Right ventricle myocardium superior (tissue), 1 donor: ENCODE data around the gene HOXA3. TPM values are rescaled to one million over a fixed set of nuclear protein-coding genes. Genes with fewer than 3 reads are reported as not detected.

Experiments used
- ATAC-seq: fragments of 200-7000 bp; cut with Tn5 transposase; one replicate; pipeline ENCODE4 v1.9.1; 2020; ENCODE audit warnings: mild to moderate bottlenecking; ENCODE audit not compliant: poor library complexity
- DNase-seq: peaks from one replicate; pipeline ENCODE4 v3.0.0-alpha.2; 2020
- intact Hi-C: fragments of 100-400 bp; cut with DNase I; formaldehyde crosslinking; loops from one replicate; pipeline ENCODE4 v1.11.2; 2022
- total RNA-seq: library from RNA; stranded (reverse); fragmentation: NEBNext Ultra II Directional; extraction: Animal tissue kit (Norgen Biotek cat#: 25700); gene quantifications from one replicate; pipeline ENCODE4 v1.2.1, GENCODE V29; 2021
- donor health status: DM: no; HTN: yes; CAD: no; lungs with severe emphysema.

The HOXA3 gene
- total RNA-seq, 1 donor from 2014 or later: 0.35 TPM

DNA sequence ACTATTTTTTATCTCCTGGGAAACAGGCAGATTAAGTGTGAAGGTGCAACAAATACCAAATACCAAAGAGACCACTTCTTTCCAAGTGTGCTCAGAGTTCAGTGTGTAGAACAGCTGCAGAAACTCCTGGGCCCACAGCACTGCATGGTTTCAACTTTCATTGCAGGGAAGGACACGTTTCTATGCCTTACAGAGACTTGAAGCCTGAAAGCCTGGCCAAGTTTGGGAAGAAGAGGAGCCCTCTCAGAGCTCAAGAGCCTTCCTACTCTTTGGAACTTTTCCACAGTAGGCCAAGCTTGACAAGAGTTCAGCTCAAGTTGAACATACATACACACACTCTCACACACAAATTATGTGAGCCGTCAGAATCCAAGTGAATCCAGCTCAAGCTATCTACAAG lies 24.3 kb downstream of the HOXA3 start:
- DNase-seq: no peak
- no peak for ATAC-seq
- intact Hi-C loops: no loop called here

DNA sequence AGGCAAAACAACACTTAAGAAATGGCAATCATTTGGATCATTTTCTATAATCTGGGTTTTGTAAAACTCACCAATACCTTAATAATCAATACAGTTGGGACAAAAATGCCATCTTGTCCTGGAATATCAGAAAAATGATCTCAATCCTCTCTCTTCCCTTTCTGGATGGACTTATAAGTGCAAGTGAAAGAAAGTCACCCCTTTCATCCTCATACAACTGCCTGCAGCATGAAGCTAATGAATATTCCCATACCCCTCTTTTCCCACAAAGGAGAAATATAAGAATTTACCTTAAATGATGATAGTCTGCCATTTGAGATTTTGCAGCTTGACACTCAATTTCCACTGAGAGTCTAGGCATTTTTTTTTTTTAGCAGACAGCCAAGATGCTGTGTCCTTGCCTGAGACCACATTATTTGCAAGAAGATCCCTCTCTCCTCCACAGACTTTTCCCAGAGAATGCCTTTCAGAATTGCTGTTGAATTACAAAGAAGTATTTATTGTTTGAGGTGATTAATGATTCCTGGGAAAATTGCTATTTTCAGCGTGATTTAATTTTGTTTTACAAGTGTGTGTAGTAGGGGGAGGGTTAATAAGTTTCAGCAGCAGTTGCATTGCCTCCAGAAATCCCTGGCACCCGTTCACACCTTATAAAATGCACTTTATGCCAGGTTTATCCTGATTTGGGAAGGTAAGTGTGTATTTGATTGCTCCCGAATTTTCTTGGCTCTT lies 25.6 kb downstream of the HOXA3 start:
- ATAC-seq: no peak
- intact Hi-C loops: no loop called here
- DNase-seq: no peak

DNA sequence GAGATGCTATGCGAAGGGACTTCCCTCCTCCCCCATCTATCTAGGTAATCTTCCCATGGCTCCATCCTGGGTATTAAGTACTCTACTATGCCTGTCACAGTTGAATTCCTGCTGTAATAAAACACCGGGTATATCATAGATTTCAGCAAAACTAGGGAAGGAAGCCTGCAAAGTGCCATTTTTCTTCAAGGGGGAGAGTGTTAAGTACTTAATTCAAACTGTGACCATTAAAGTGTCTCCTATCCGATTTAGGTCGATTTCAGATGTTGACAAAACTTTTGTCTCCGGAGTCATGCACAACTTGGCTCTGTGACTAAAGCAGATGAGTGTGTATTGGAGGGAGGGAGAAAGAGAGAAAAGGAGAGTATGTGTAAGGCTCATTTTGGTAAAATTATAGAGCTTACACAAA lies 26.4 kb downstream of the HOXA3 start:
- DNase-seq: no peak
- intact Hi-C loops: no loop called here
- ATAC-seq: no peak

DNA sequence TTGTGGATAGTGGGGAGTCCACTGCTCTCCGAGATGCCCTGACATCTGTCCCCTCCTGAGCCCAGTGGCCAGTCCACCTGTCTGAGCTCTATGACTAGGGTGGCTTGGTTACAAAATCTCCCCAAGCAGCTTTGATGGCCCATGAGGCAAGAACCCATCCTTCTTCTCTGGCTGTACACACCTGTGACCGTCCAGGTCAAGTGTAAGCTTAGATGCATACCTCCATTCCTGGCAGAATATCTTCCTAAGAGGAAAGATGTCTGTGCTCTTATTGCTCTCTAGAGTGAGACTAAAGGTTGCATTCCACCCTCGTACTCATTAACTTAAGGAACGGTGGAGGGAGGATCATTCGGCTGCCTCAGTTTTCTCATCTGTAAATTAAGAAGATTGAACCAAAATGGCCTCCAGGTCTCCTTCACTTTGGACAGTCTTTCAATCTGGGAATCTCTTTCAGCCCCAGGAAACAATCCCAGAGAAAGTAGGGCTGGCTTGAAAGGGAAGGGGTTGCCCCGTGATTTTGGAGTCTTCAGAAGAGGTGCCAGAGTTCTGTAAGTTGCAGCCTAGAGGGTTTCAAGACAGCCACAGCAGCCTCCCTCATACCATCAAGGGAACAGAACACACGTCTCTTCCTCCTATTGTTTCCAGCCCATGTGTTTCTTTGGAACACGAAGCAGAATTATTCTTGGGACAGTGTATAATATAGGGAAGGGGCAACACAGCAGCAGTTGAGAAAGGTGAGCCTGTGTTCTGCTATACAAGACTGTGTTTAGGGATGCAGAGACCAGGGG lies 27.3 kb downstream of the HOXA3 start:
- ATAC-seq: no peak
- intact Hi-C loops: no loop called here
- DNase-seq: no peak

DNA sequence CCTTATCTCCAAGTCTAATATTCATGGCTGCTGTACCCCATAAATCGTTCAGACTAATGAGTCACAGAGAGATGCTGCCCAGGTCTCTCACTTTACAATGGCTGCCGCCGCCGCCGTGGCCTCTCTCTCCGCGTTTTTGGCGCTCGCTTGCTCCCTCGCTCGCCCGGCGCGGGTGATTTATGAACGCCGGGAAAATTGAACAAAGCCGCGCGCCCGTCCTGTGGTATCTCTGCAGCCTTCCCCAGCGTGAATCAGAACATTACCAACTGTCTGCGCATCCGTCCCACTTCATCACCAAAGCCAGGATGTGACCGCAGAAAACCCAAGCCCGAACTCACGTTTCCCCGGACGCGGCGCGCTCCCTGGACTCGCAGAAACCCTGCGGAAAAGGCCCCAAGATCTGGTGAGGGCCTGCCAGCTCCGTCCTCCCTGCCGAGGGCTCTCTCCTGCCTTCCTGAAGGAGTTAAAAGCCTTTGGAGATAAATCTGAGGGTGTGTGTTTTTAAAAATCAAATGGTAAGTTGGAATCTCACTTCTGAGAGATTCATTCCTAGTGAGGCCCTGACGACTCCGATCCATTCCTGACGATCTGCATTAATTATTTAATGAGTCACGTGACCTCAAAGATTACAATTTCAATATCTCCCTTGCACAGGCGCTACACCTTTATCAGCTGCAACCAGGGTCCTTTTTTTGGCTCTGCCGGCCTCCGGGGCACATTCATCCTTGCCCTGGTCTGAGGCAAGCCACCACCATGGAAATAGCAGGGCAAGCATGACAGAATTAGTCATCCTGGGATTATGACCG lies 28.1 kb downstream of the HOXA3 start:
- ATAC-seq (no peak), DNase-seq (no peak)
- intact Hi-C loops: no loop called here

DNA sequence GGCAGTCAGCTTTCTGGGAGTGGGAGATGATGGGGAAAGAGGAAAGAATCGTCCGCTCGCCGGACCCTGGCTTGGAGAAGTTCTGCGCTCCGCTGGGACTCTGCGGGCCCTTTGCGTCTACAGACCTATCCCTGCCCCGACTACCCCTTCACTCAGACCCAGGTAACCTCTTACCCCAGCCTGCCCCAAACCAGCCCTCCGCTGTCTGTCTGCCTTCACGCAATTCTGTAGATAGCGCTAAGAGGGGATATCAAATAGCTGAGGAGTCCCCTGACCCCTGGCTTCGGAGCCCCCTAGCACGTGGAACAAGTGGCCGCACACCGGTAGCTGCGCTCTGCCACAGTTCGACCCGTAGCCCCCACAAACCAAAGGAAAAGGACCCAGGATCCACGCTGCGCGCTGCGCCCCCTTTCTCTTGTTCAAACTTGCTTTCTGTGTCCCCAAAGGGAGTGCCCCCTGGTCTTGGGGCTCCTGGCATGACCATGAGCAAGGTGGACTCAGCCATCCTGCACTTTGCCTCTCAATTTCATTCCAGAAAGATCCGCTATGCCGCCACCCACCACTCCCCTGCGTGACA lies 28.8 kb downstream of the HOXA3 start:
- DNase-seq (no peak), ATAC-seq (no peak)
- intact Hi-C loops: no loop called here

DNA sequence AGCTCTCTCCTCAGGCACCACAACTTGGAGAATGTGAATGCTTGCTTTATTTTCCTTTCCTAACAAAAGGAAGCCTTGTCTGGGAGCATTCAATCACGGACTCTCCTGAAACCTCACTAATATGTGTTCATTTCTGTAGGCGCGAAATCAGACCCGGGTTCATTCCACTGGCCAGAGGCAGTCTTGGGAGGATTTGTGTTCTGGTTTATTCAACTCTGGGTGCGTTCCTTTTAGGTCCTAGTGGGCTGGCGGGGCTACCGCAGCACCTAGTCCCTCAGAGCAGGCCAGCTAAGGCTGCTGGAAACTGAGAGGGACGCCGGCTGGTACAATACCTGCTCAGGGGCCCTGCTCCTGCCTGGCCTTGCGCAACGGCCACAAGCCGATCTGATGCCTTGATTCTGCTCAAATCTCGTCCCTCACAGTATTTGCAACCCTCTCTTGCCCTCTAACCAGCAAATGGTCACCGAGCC lies 29.3 kb downstream of the HOXA3 start:
- no peak for ATAC-seq
- intact Hi-C loops: no loop called here
- DNase-seq: no peak

DNA sequence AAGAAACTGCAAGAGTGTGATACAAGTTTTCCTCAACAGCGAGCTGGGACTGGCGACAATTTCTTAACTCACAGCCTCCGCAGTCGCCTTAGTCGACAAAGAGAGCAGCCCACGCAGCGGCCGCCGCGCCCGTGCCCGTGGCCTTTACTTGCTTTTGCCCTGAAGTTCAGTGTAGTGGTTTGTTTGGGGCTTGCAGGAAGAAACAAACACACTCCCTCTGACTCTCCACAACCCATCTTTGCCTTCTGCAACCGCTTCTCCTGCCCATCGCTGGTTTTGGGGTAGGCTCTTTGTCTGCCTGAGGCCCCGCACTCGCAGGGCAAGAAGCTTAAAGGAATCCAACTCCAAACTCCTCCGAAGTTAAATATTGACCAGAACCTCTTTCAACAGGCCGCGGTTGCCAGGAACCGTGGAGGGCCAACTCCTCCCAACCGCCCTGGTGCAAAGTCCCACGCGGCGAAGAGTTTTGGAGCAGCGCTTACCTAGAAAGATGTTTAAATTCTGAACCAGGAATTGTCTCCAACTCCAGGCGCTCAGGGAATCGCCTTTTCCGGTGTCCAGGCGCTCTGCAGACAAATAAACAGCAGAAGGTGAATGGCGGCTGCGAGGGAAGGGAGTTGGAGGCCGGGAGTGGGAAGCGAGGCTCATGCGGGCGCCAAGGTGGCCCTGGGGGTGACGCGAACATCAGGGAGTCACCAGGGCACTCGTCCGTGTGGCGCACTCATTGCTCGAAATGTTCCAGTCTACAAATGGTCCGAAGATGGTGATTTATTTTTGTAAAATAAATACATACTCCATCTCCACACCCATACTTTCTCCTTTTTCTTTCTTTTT lies 30.1 kb downstream of the HOXA3 start:
- ATAC-seq (no peak), DNase-seq (no peak)
- intact Hi-C loops: no loop called here

DNA sequence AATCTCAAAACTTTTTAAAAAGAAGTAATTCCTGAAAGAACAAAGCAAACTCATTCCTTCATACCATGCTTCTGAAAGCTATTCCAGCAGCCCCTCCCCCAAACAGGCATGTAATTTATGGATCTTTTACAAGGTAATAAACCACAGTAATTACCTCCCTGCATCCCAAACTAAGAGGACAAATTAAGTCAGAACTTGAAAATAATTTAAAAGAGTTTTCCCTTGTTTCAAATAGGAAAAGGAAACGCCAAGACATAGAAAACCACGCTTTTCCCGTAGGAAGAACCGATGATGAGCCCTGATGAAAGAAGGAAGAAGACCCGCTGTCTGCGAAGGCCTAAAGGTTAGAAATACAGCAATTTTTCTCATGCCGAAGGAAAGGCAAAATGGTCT lies 30.7 kb downstream of the HOXA3 start:
- ATAC-seq (no peak), DNase-seq (no peak)

DNA sequence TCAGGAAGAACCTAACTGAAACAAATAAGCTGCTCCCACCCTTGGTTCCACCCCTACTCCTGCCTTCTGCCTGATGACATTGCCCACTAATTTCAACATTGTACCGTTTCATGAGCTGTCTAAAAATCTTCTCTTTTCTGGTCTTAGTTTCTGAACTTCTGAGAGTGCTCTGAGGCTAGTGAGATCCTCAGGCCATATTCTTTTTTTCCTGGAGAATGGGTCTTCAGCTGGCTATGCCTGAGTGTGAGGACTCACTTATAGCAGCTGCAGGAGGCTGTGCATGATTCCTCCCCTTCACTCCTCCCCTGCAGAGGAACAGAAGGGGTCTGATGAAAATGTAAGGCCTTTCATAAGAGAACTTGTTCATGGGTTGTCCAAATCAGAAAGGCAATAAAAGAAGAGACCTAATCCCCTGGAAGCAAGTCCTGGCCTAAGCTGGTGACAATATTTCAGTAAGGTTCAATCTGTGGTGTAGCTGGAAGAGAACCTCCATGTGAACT lies 32.9 kb downstream of the HOXA3 start:
- intact Hi-C loops: no loop called here
- DNase-seq: no peak
- no peak for ATAC-seq

More for the DNA sequence above, 30.7 kb downstream of the HOXA3 start:
- intact Hi-C loops: no loop called here

DNA sequence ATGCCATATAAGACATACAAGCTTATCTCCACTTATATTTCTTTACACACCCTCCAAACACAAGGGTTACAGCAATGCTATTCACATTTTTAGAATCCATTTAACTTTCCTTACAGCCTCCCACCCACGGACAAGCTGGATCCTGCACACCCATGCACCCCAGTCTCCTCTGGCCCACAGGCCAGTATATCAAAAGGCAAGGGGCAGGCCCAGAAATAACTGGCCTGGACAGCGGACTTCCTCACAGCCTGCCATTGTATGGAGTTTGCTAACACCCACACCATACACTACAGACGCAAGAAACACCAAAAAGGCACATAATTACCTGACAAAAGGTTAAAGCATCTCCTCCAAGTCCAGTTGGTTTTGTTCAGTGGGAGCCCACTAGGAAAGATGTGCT lies 33.8 kb downstream of the HOXA3 start:
- intact Hi-C loops: no loop called here
- ATAC-seq (no peak), DNase-seq (no peak)

DNA sequence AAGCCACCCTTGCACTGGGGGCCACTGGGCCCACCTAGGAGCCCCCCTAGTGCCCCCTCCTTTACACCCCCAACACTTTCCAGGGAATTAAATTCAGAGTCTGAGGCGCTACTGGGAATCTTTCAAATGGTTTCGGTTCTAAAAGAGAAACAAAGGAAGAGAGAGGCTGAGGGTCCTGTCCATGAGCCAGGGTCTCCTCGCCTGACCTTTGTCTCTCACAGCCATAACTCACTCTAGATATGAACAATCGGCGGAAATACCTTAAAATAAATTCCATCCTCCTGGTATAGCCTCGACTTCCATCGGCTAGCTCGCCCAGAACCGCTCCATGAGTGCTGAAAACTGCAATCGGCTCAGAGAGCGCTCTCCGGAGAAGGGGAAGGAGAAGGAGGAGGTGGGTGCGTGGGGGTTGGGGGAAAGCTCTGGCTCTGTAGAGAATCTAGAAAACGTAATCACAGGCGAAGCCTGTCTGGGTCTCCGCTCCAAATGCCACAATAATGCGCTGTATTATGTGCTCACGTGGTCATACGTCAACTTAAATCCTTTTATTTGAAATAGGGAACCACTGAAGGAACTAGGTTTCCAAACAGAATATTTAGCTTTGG lies 34.4 kb downstream of the HOXA3 start:
- intact Hi-C loops: no loop called here
- no peak for ATAC-seq
- no peak for DNase-seq

DNA sequence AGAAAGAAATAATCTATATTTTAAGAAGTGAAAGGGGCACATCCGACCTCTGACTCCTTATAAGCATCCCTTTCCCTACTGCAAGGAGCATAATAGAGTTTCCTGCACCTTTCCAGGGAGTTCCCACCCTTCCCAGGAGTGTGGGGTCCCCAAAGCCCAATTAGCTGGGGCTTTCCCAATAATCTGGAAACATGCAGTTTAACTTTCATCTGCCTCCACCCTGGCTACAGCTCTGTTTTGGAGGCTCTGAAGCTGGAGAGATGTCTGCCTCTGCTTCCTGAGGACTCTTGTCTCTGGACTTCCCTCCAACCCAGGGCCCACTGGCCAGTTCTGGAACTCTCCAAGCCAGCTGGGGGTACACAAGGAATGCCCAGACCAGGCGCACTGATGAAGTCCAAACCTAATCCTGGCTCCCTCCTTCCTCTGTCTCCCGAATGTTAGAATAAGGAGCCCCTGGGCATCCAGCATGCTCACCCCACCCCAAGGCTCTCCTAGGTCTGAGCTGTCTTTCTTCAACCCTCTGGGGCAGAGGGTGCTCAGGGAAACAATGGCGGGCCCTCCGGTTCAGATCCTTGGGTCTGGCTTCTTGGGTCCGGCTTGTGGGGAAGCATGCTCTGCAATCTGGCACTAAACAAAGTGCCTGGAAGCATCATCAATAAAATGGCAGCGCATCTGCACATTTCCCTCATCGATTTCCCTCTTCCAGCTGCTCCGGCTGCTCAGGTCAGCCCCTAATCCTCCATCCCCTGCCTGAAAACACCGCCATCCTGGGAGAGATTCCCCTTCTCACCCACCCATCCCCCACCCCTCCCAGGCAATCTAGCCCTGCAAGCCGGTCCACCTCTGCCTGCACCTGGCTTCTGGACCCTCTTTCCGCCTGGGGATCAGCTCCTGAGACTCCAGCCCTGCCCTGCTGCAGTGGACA lies 35.2 kb downstream of the HOXA3 start:
- intact Hi-C loops: no loop called here
- no peak for DNase-seq
- ATAC-seq: no peak

DNA sequence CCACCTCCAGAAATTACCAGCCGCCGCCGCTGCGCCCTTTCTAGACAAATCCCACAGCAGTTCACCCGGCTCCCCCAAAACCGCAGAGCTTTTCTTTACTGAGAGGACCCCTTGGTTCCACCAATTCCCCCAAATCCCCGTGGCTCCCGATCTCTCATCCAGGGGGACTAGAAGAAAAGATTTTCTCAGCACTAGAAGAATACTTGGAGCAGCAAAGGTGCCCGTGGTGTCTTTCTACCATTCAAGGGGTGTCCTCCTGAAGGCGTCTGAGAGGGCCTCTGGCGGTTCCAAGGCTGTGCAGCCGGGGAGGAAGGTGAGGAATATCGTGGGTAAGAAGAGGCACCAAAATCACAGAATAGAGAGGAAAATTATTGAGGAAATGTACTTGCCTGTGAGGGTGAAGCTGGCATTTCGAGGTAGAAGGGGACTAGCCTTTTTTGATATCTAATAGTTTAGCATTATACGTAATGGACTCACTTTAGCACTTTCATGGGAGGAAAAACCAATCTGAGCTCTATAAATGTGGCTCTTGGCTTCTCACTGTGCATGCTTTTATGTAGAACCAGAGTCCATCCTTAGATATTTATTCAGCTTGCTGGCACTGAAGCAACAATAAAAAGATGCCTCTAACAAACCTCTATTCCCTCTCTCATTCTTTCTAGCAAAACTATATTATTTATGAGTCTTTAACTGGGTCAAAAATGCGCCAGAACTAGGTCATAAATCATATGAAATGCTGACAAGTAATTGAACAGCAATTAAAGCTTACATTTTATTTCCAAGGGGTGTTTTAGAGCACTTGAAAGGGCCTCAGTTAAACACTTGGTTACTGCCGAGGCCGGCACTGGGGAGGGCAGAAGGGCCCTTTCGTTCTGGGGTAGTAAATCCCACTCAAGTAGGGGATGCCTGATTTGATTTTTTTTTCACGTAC lies 36.1 kb downstream of the HOXA3 start:
- ATAC-seq (no peak), DNase-seq (no peak)
- intact Hi-C loops: no loop called here

DNA sequence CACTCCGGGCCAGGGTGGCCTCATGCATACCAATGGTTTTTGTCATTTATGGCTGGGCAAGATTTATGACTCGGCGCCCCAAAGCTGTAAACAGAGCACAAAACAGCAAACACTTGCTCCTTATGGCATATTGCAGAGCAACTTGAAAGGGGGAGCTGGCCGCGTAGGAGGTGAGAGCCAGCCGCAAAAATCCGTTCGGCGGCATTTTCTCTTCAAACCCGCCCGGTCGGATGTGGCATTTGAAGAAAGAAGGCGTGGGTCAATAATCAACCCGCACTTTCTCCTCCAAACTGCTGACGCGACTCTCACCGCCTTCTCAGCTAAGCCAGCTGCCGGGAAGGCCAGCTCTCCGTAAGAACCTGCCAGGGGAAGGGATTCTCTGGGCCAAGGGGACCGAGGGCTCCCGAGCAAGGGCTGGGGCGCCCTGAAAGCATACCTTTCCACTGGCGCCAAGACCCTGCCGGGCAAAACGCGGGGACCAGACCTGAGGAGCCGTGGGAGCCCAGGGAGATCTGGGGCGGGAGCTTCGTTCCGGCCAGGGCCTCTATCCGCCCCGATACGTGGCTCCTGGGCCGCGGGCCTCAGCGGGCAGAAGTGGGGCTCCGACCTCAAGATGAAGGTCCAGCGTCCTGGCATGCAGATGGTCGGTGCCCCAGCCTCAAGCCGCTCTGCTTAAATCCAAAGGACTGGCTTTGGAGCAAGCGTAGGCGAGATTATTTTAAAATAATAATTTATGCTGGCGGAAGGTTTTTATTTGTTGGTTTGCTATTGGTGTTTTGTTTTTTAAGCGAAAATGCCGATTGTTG lies 37.0 kb downstream of the HOXA3 start:
- intact Hi-C loops: no loop called here
- DNase-seq: no peak
- ATAC-seq: no peak
